DMS 273 treated with DMSO at 0.1 percent for 48 hours (cell line): ENCODE data around the gene TMEM80.

Experiments used
- DNase-seq: peaks from one replicate; lab custom pipeline; 2025; lab: John Stamatoyannopoulos, UW

Gene TMEM80

GRCh38 chr11:699753-700152 is 4.1 kb downstream of the TMEM80 start:
- DNase-seq, result no peak

GRCh38 chr11:701741-702461 is 6.3 kb downstream of the TMEM80 start:
- DNase-seq, result no peak

- no peak for DNase-seq
Measured at GRCh38 chr11:702462-703461, 7.1 kb downstream of the TMEM80 start.

GRCh38 chr11:703506-703905 is 7.9 kb downstream of the TMEM80 start:
- DNase-seq, result no peak

- DNase-seq, result no peak
Measured at GRCh38 chr11:704228-704674, 8.6 kb downstream of the TMEM80 start.

- no peak for DNase-seq
Measured at GRCh38 chr11:704781-705645, 9.4 kb downstream of the TMEM80 start.

GRCh38 chr11:705646-706438 is 10.2 kb downstream of the TMEM80 start, which contains the start of gene EPS8L2:
TSS of gene EPS8L2 (plus strand) at chr11:706231. CDS start at chr11:709408, 3,177 bp downstream.
- DNase-seq, result no peak

- no peak for DNase-seq
Measured at GRCh38 chr11:706439-706956, 10.9 kb downstream of the TMEM80 start.

GRCh38 chr11:706957-707816 is 11.6 kb downstream of the TMEM80 start:
- no peak for DNase-seq

- DNase-seq, result no peak
Measured at GRCh38 chr11:707817-708420, 12.3 kb downstream of the TMEM80 start.

- DNase-seq, result no peak
Measured at GRCh38 chr11:708511-708910, 12.9 kb downstream of the TMEM80 start.

- DNase-seq, result no peak
Measured at GRCh38 chr11:709109-709997, 13.7 kb downstream of the TMEM80 start.

- no peak for DNase-seq
Measured at GRCh38 chr11:714436-714835, 18.8 kb downstream of the TMEM80 start.

- no peak for DNase-seq
Measured at GRCh38 chr11:719214-720016, 23.8 kb downstream of the TMEM80 start.

GRCh38 chr11:720017-720641 is 24.5 kb downstream of the TMEM80 start:
- DNase-seq, result no peak

GRCh38 chr11:720642-721246 is 25.1 kb downstream of the TMEM80 start:
- DNase-seq, result no peak
